Measurements from ENCODE around the gene NIPA2.

The NIPA2 gene

GRCh38 chr15:22878103-22878502, 39.6 kb downstream of the NIPA2 start:
- Histone ChIP-seq H3K27me3 (replicated peaks) (no peaks in the 10 kb centered on the region), H3K27ac (no peak overlapping the region), H3K36me3 (replicated peaks) (peaks cover 48% of the 10 kb centered on the region), H3K4me3 (ENCODE audit: low read depth, low read length) (no peak overlapping the region)
- in situ Hi-C loops (cut with HindIII; ENCODE audit: low pct_ligation_motif_present, low sequenced_read_pairs): no loop called here
- DNase-seq: no peak
- no peak for TF ChIP-seq CTCF (IDR thresholded peaks at IDR 0.05; ENCODE audit: low read depth, low read length, missing control alignments)

DNA sequence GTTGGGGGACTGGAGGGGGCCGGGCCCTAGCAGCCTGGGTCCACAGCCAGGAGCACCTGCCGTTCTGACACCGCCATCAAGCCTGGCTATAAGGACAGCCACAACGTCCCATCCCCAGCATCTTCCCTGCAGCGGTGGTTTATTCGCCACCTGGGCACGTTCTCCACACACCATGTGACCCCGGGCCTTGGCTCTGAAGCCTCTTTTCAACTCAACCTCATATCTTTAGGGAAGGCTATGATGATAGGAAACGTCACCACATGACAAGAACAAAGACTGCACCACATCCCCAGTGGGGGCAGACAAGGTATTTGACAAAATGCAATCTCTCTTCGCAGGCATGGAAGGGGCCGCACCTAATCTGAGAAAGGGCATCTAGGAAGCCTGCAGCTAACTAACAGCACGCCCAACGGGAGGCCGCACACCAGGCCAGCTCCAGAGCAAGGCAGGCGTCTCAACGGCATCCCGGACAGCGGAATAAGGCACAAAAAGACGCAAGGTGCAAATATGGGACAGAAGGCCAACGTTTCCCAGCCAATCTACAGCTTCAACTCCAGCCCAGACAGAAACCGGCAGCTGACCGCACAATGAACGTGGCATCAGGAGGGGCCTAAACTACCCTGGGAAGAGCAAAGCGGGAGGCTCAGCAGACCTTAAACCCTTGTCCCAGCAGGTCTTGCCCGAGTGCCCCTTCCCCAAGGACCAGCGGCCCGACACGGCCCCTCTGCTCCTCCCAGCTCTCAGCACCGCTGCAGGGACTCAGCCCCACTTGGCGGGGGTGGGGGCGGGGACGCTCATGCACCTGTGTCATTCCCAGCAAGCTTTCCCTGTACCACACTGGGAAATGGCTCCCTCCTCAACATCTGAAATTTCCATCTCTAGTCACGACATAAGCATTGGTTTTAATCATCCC, 41.9 kb downstream of the NIPA2 start:
- Histone ChIP-seq H3K27ac (no peak overlapping the region), H3K27me3 (replicated peaks) (no peaks in the 10 kb centered on the region), H3K4me3 (ENCODE audit: low read depth, low read length) (no peak overlapping the region), H3K36me3 (replicated peaks) (peaks cover 38% of the 10 kb centered on the region)
- no peak for TF ChIP-seq CTCF (IDR thresholded peaks at IDR 0.05; ENCODE audit: low read depth, low read length, missing control alignments)
- no peak for DNase-seq
- in situ Hi-C loops (cut with HindIII; ENCODE audit: low pct_ligation_motif_present, low sequenced_read_pairs): no loop called here

DNA sequence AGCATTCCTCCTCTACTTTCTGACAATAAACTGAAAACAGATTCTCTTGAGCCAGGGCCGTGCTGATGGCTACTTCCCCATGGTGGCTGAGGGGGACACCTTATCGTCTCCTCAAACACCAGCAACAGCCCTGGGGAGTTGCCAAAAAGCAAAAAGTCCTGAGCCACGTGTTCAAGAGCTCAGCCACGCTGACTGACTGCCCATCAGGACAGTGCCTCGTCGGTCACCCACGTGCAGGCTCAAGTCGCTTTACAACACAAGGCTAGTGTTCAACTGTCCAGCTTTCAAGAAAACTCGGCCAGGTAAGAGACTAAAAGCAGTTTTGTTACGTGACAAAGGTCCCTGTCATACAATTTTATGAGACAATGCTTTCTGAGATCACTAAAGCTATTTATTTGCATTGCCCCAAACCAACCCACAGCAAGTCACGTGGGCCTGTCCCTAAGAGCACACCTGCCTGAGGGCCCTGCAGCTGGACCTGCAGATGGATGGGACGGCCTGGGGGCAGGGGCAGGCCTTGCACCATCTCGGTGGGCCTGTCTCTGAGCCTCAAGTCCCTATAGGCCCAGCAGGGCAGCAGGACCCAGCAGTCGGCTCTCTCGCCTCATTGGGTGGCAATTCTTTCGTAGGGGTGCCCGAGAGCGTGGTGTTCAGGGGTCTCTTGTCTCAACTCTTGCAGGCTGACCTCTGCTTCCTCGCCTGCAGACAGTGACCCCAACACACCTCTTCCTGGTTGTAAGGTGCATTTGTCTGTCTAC, 42.7 kb downstream of the NIPA2 start:
- peaks cover 38% of the 10 kb centered on the region for H3K36me3 ChIP-seq (replicated peaks)
- no peak for DNase-seq
- no peak overlapping the region for H3K27ac ChIP-seq

DNA sequence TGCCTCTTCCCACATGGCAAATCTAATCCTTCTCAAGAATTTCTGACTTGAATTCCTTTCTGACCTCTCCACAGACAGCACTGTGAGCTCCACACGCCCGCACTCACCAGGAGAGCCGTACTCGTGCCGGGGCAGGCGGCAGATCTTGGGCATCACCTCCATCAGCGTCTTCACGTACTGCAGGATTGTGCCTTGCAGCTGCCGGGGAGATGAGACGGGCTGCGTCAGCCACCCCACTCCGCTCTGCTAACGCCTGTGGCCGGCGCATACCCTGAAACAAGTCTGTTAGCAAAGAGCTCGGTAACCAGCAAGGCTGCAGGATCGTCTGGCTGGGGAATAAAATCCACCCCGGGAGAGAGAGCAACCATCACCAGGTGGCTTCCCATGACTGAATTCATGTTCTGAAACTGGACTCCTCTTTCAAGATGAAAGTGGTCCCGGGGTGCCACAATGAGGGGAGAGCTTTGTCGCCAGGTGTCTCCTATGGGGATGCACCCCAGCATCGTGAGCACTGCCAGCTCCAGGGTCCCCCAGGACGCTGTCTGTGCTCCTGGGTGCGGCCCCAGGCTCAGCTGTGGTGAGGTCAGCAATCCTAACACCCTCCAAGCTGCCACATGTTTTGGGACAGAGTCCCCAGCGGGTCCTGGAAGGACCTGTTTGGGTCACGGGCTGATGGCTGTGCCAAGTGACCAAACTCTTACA, 43.4 kb downstream of the NIPA2 start:
- Histone ChIP-seq H3K4me3 (ENCODE audit: low read depth, low read length) (no peak overlapping the region), H3K36me3 (replicated peaks) (peaks cover 34% of the 10 kb centered on the region), H3K27ac (no peak overlapping the region), H3K27me3 (replicated peaks) (no peaks in the 10 kb centered on the region)
- DNase-seq: no peak
- in situ Hi-C loops (cut with HindIII; ENCODE audit: low pct_ligation_motif_present, low sequenced_read_pairs): no loop called here
- TF ChIP-seq CTCF (IDR thresholded peaks at IDR 0.05; ENCODE audit: low read depth, low read length, missing control alignments): no peak

More for the DNA sequence above, 42.7 kb downstream of the NIPA2 start:
- TF ChIP-seq CTCF (IDR thresholded peaks at IDR 0.05; ENCODE audit: low read depth, low read length, missing control alignments): no peak
- no peaks in the 10 kb centered on the region for H3K27me3 ChIP-seq (replicated peaks)
- in situ Hi-C loops (cut with HindIII; ENCODE audit: low pct_ligation_motif_present, low sequenced_read_pairs): no loop called here
- no peak overlapping the region for H3K4me3 ChIP-seq (ENCODE audit: low read depth, low read length)

- in situ Hi-C loops (cut with HindIII; ENCODE audit: low pct_ligation_motif_present, low sequenced_read_pairs): no loop called here
- Histone ChIP-seq H3K27me3 (replicated peaks) (no peaks in the 10 kb centered on the region), H3K27ac (no peak overlapping the region), H3K36me3 (replicated peaks) (peaks cover 25% of the 10 kb centered on the region), H3K4me3 (ENCODE audit: low read depth, low read length) (no peak overlapping the region)
- DNase-seq: no peak
- no peak for TF ChIP-seq CTCF (IDR thresholded peaks at IDR 0.05; ENCODE audit: low read depth, low read length, missing control alignments)
Observed at GRCh38 chr15:22883196-22883595, 44.7 kb downstream of the NIPA2 start.
